H9 (cell line): Measurements from ENCODE around the gene KLF2. TPM values are rescaled to one million over a fixed set of nuclear protein-coding genes. Genes with fewer than 3 reads are reported as not detected.

ENCODE experiments used
- DNase-seq: peaks from one replicate; pipeline ENCODE4 v3.0.0-alpha.2; 2017
- H2AFZ ChIP-seq: one replicate; pipeline ENCODE4 v1.6.1; 2013; ENCODE audit warnings: mild to moderate bottlenecking, low read length, control low read depth, moderate library complexity
- H2AK5ac ChIP-seq: 2 replicates; pipeline ENCODE4 v1.6.1; 2013; ENCODE audit warnings: low read length, control low read depth, mixed read lengths; ENCODE audit not compliant: insufficient read length
- H2BK120ac ChIP-seq: one replicate; pipeline ENCODE4 v1.6.1; 2013; ENCODE audit warnings: low read depth, mild to moderate bottlenecking, low read length, control low read depth, inconsistent platforms; ENCODE audit not compliant: poor library complexity, severe bottlenecking
- H2BK12ac ChIP-seq: 2 replicates; pipeline ENCODE4 v1.6.1; 2013; ENCODE audit warnings: low read length, control low read depth, mixed read lengths, low read depth; ENCODE audit not compliant: insufficient read length
- H2BK15ac ChIP-seq: 2 replicates; pipeline ENCODE4 v1.6.1; 2013; ENCODE audit warnings: low read depth, low read length, control low read depth
- H2BK20ac ChIP-seq: one replicate; pipeline ENCODE4 v1.6.1; 2013; ENCODE audit warnings: low read depth, mild to moderate bottlenecking, low read length, control low read depth, inconsistent platforms; ENCODE audit not compliant: poor library complexity, severe bottlenecking
- H2BK5ac ChIP-seq: 2 replicates; pipeline ENCODE4 v1.6.1; 2013; ENCODE audit warnings: low read length, control low read depth, mixed read lengths; ENCODE audit not compliant: insufficient read length
- H3K14ac ChIP-seq: 2 replicates; pipeline ENCODE4 v1.6.1; 2013; ENCODE audit warnings: low read length, control low read depth; ENCODE audit not compliant: insufficient read depth
- H3K18ac ChIP-seq: 2 replicates; pipeline ENCODE4 v1.6.1; 2013; ENCODE audit warnings: low read depth, mild to moderate bottlenecking, mixed read lengths, low read length, control low read depth; ENCODE audit not compliant: insufficient read length
- H3K23ac ChIP-seq: 2 replicates; pipeline ENCODE4 v1.6.1; 2013; ENCODE audit warnings: low read length, control low read depth, mixed read lengths, low read depth; ENCODE audit not compliant: insufficient read length
- H3K23me2 ChIP-seq: 2 replicates; pipeline ENCODE4 v1.6.1; 2013; ENCODE audit warnings: low read depth, mild to moderate bottlenecking, mixed read lengths, low read length, control low read depth; ENCODE audit not compliant: insufficient read length, poor library complexity, severe bottlenecking
- H3K27ac ChIP-seq: 2 replicates; pipeline ENCODE4 v1.5.1; 2013; ENCODE audit warnings: low read length, control low read depth, mixed read lengths, low read depth; ENCODE audit not compliant: insufficient read length
- H3K27me3 ChIP-seq: 2 replicates; pipeline ENCODE4 v1.6.1; 2013; ENCODE audit warnings: low read length, control low read depth, inconsistent platforms; ENCODE audit not compliant: insufficient read depth
- H3K4ac ChIP-seq: 2 replicates; pipeline ENCODE4 v1.6.1; 2013; ENCODE audit warnings: low read depth, mild to moderate bottlenecking, control low read depth, inconsistent platforms, low read length, moderate library complexity
- H3K4me1 ChIP-seq: 2 replicates; pipeline ENCODE4 v1.6.1; 2013; ENCODE audit warnings: low read length, control low read depth, inconsistent platforms; ENCODE audit not compliant: insufficient read depth
- H3K4me2 ChIP-seq: 2 replicates; pipeline ENCODE4 v1.6.1; 2013; ENCODE audit warnings: low read length, control low read depth, mixed read lengths; ENCODE audit not compliant: insufficient read length, insufficient read depth
- H3K56ac ChIP-seq: 2 replicates; pipeline ENCODE4 v1.6.1; 2013; ENCODE audit warnings: low read depth, mild to moderate bottlenecking, mixed read lengths, low read length, control low read depth; ENCODE audit not compliant: insufficient read length
- H3K79me1 ChIP-seq: 2 replicates; pipeline ENCODE4 v1.6.1; 2013; ENCODE audit warnings: low read depth, mild to moderate bottlenecking, moderate library complexity, low read length, control low read depth, inconsistent platforms; ENCODE audit not compliant: insufficient read depth, poor library complexity, severe bottlenecking
- H3K79me2 ChIP-seq: 2 replicates; pipeline ENCODE4 v1.6.1; 2013; ENCODE audit warnings: low read length, control low read depth, inconsistent platforms; ENCODE audit not compliant: insufficient read depth
- H3K9ac ChIP-seq: 2 replicates; pipeline ENCODE4 v1.6.1; 2013; ENCODE audit warnings: low read length, control low read depth, mixed read lengths; ENCODE audit not compliant: insufficient read length; ENCODE audit errors: extremely low read depth
- H3K9me3 ChIP-seq: one replicate; pipeline ENCODE4 v1.6.1; 2013; ENCODE audit warnings: low read depth, low read length, inconsistent platforms; ENCODE audit not compliant: control insufficient read depth
- H3T11ph ChIP-seq: one replicate; pipeline ENCODE4 v1.6.1; 2013; ENCODE audit warnings: mild to moderate bottlenecking, low read length, control low read depth, inconsistent platforms
- H4K20me1 ChIP-seq: one replicate; pipeline ENCODE4 v1.6.1; 2013; ENCODE audit not compliant: control insufficient read depth, insufficient read length, insufficient read depth
- H4K5ac ChIP-seq: 2 replicates; pipeline ENCODE4 v1.6.1; 2013; ENCODE audit warnings: low read depth, mild to moderate bottlenecking, mixed read lengths, low read length, control low read depth; ENCODE audit not compliant: insufficient read length
- H4K8ac ChIP-seq: replicated peaks from 2 replicates; pipeline ENCODE4 v1.6.1; 2013; ENCODE audit warnings: low read length, control low read depth, mixed read lengths, low read depth; ENCODE audit not compliant: insufficient read length
- H4K91ac ChIP-seq: 2 replicates; pipeline ENCODE4 v1.6.1; 2013; ENCODE audit warnings: low read depth, mild to moderate bottlenecking, moderate library complexity, mixed read lengths, low read length, control low read depth; ENCODE audit not compliant: insufficient read length
- H3K27ac Mint-ChIP-seq, 3 experiments: 2 replicates in 2 of 3; 3 replicates in 1 of 3; pipeline ENCODE4 v1.8.0; 2020 to 2021; ENCODE audit warnings: mixed read lengths in 3 of 3, mild to moderate bottlenecking in 1 of 3, moderate library complexity in 1 of 3
- H3K27me3 Mint-ChIP-seq: 2 replicates; pipeline ENCODE4 v1.8.0; 2021; ENCODE audit warnings: low read depth, mild to moderate bottlenecking, moderate library complexity, mixed read lengths
- H3K36me3 Mint-ChIP-seq, 3 experiments: 2 replicates in 2 of 3; 3 replicates in 1 of 3; pipeline ENCODE4 v1.8.0; 2020 to 2021; ENCODE audit warnings: low read depth in 3 of 3, mixed read lengths in 3 of 3; ENCODE audit not compliant: insufficient read depth in 1 of 3
- H3K4me1 Mint-ChIP-seq, 2 experiments: 2 replicates each; pipeline ENCODE4 v1.8.0; 2020; ENCODE audit warnings: mixed read lengths in 2 of 2
- H3K4me3 Mint-ChIP-seq, 2 experiments: 2 replicates in 1 of 2; 3 replicates in 1 of 2; pipeline ENCODE4 v1.8.0; 2020 to 2021; ENCODE audit warnings: mild to moderate bottlenecking in 2 of 2, mixed read lengths in 2 of 2, moderate library complexity in 1 of 2
- H3K9me3 Mint-ChIP-seq, 2 experiments: 2 replicates in 1 of 2; 3 replicates in 1 of 2; pipeline ENCODE4 v1.8.0; 2020; ENCODE audit warnings: mild to moderate bottlenecking in 2 of 2, mixed read lengths in 2 of 2, moderate library complexity in 1 of 2
- WGBS: extraction: QIAGEN DNeasy Blood & Tissue Kit; methylation state at CpG from one replicate; pipeline ENCODE4 v1.1.7; 2013; ENCODE audit warnings: missing lambda C conversion rate, low lambda C conversion rate, mixed read lengths; ENCODE audit not compliant: insufficient read length; ENCODE audit errors: extremely low coverage; 5-methylcytosine and 5-hydroxymethylcytosine counted together
- total RNA-seq: library from RNA; stranded (reverse); gene quantifications from 2 replicates; pipeline ENCODE4 v1.2.1, GENCODE V29; 2021
- TF ChIP-seq, protein P1 (sequence below): fragments of 200-600 bp; sonication (generic); conservative IDR thresholded peaks from 3 replicates; pipeline ENCODE4 v1.8.0; 2021; ENCODE audit warnings: antibody characterized with exemption, mild to moderate bottlenecking

Gene KLF2
- total RNA-seq, 1 experiment from 2014 or later: 0.33 TPM

DNA sequence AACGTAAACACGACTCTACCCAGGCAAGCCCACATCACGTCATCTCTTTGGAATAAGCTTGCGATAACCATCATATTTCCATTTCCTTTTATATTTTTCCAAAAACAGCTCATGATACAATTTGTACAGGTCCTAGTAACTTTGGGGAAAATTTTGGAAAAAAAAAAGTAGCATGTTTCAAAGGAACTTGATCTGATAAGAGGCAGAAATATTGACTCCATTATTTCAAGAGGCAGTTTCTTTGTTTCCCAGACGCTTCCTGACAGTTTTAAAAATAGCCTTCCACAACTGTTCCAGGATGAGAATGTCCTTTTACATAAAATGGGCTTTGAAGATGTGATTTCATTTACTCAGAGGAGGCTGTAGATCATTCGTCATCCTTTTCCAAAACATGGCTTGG, 23.1 kb downstream of the KLF2 start:
- H3K79me1 ChIP-seq: no peaks in the 10 kb centered on the region
- no peak overlapping the region for H2BK5ac ChIP-seq
- no peak overlapping the region for H3K23ac ChIP-seq
- no peak overlapping the region for H2BK15ac ChIP-seq
- Mint-ChIP-seq H3K4me3 (no peak overlapping the region), H3K27ac (no peak overlapping the region; a peak in 1 of 7 replicates), H3K4me1 (peaks cover 3 to 4% of the 10 kb centered on the region in 2 experiments; a peak in 1 of 4 replicates), H3K36me3 (no peaks in the 10 kb centered on the region; a peak in 1 of 7 replicates), H3K27me3 (no peaks in the 10 kb centered on the region; the same call in none of the 2 replicates), H3K9me3 (no peaks in the 10 kb centered on the region)
- no peaks in the 10 kb centered on the region for H3K9me3 ChIP-seq
- no peak overlapping the region for H3K4ac ChIP-seq
- no peak overlapping the region for H2AFZ ChIP-seq
- no peak overlapping the region for H4K91ac ChIP-seq
- H2BK120ac ChIP-seq: no peak overlapping the region
- no peak overlapping the region for H4K8ac ChIP-seq
- H3K56ac ChIP-seq: no peak overlapping the region
- H3T11ph ChIP-seq: no peak overlapping the region
- no peaks in the 10 kb centered on the region for H3K23me2 ChIP-seq
- TF ChIP-seq, protein P1, sequence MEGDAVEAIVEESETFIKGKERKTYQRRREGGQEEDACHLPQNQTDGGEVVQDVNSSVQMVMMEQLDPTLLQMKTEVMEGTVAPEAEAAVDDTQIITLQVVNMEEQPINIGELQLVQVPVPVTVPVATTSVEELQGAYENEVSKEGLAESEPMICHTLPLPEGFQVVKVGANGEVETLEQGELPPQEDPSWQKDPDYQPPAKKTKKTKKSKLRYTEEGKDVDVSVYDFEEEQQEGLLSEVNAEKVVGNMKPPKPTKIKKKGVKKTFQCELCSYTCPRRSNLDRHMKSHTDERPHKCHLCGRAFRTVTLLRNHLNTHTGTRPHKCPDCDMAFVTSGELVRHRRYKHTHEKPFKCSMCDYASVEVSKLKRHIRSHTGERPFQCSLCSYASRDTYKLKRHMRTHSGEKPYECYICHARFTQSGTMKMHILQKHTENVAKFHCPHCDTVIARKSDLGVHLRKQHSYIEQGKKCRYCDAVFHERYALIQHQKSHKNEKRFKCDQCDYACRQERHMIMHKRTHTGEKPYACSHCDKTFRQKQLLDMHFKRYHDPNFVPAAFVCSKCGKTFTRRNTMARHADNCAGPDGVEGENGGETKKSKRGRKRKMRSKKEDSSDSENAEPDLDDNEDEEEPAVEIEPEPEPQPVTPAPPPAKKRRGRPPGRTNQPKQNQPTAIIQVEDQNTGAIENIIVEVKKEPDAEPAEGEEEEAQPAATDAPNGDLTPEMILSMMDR: no peak
- no peak overlapping the region for H3K14ac ChIP-seq
- H3K27ac ChIP-seq: no peak overlapping the region
- no peaks in the 10 kb centered on the region for H3K79me2 ChIP-seq
- no peak overlapping the region for H3K4me2 ChIP-seq
- no peak overlapping the region for H2AK5ac ChIP-seq
- H3K4me1 ChIP-seq: no peaks in the 10 kb centered on the region
- H4K5ac ChIP-seq: no peak overlapping the region
- no peak overlapping the region for H2BK20ac ChIP-seq
- no CpG with 5 or more reads among the region's 6 CpGs for WGBS
- no peaks in the 10 kb centered on the region for H4K20me1 ChIP-seq
- DNase-seq: no peak
- H3K9ac ChIP-seq: no peak overlapping the region
- H3K18ac ChIP-seq: no peak overlapping the region
- no peak overlapping the region for H2BK12ac ChIP-seq
- no peaks in the 10 kb centered on the region for H3K27me3 ChIP-seq
